IMR-90 (cell line): Measurements from ENCODE around the gene SYNPO2L. TPM values are rescaled to one million over a fixed set of nuclear protein-coding genes. Genes with fewer than 3 reads are reported as not detected.

Experiments
- ATAC-seq: fragments of 200-7000 bp; cut with Tn5 transposase; 2 replicates; pipeline ENCODE4 v1.9.1; 2020; ENCODE audit warnings: low read depth, mild to moderate bottlenecking, moderate library complexity
- BruUV-seq: library from RNA; stranded (reverse); fragments of 400-500 nt; replicated peaks from 2 replicates; lab custom pipeline; 2021; lab: Mats Ljungman, UMichigan
- CTCF ChIA-PET: fragments of 300-600 bp; formaldehyde crosslinking; extraction: SDS; loops from one replicate; lab custom pipeline; 2021; ENCODE audit warnings: antibody characterized with exemption; lab: Yijun Ruan, JAX
- POLR2A ChIA-PET: fragments of 300-600 bp; sonication (Branson Sonifier 250); formaldehyde crosslinking; loops from one replicate; lab custom pipeline; 2022; ENCODE audit warnings: antibody characterized with exemption; ENCODE audit not compliant: unreplicated experiment; lab: Charles Lee
- DNase-seq: peaks from one replicate; pipeline ENCODE4 v3.0.0; 2013
- H2AFZ ChIP-seq: replicated peaks from 2 replicates; pipeline ENCODE3; 2013; ENCODE audit warnings: low read length, mild to moderate bottlenecking; ENCODE audit not compliant: poor library complexity
- H2AK5ac ChIP-seq: 2 replicates; pipeline ENCODE4 v1.6.1; 2013; ENCODE audit warnings: low read depth, low read length, inconsistent platforms
- H2AK9ac ChIP-seq: replicated peaks from 2 replicates; pipeline ENCODE3; 2013; ENCODE audit warnings: mild to moderate bottlenecking, low read depth, low read length, moderate library complexity; ENCODE audit not compliant: poor library complexity
- H2BK120ac ChIP-seq: 2 replicates; pipeline ENCODE4 v1.6.1; 2013; ENCODE audit warnings: low read depth, low read length, inconsistent platforms
- H2BK15ac ChIP-seq: 3 replicates; pipeline ENCODE4 v1.6.1; 2013; ENCODE audit warnings: low read depth, low read length, inconsistent platforms
- H2BK20ac ChIP-seq: 2 replicates; pipeline ENCODE4 v1.6.1; 2013; ENCODE audit warnings: low read depth, mild to moderate bottlenecking, inconsistent platforms, low read length, moderate library complexity
- H2BK5ac ChIP-seq: 2 replicates; pipeline ENCODE4 v1.6.1; 2013; ENCODE audit warnings: mild to moderate bottlenecking, low read depth, low read length, inconsistent platforms; ENCODE audit not compliant: poor library complexity, severe bottlenecking
- H3K14ac ChIP-seq: replicated peaks from 2 replicates; pipeline ENCODE4 v1.6.1; 2013; ENCODE audit warnings: low read depth, low read length, inconsistent platforms
- H3K18ac ChIP-seq: 2 replicates; pipeline ENCODE4 v1.6.1; 2013; ENCODE audit warnings: low read depth, low read length, control low read depth
- H3K23ac ChIP-seq: 2 replicates; pipeline ENCODE4 v1.6.1; 2013; ENCODE audit warnings: low read depth, low read length, inconsistent platforms
- H3K27ac ChIP-seq: 2 replicates; pipeline ENCODE4 v1.5.1; 2013; ENCODE audit warnings: mild to moderate bottlenecking, control low read depth, low read length; ENCODE audit not compliant: insufficient read depth
- H3K27me3 ChIP-seq: 2 replicates; pipeline ENCODE4 v1.6.1; 2013; ENCODE audit warnings: low read length; ENCODE audit not compliant: control insufficient read depth, insufficient read depth
- H3K36me3 ChIP-seq: 2 replicates; pipeline ENCODE4 v1.6.1; 2013; ENCODE audit warnings: low read length, mixed read lengths; ENCODE audit not compliant: control insufficient read depth, insufficient read depth
- H3K4ac ChIP-seq: 2 replicates; pipeline ENCODE4 v1.6.1; 2013; ENCODE audit warnings: low read depth, low read length, inconsistent platforms
- H3K4me1 ChIP-seq: 2 replicates; pipeline ENCODE4 v1.6.1; 2013; ENCODE audit warnings: low read length, mixed read lengths; ENCODE audit not compliant: control insufficient read depth, insufficient read depth
- H3K4me2 ChIP-seq: 2 replicates; pipeline ENCODE4 v1.6.1; 2013; ENCODE audit warnings: low read depth, mild to moderate bottlenecking, control low read depth, low read length, moderate library complexity
- H3K4me3 ChIP-seq: 2 replicates; pipeline ENCODE4 v1.5.1; 2013; ENCODE audit warnings: low read depth, mild to moderate bottlenecking, control low read depth, low read length, moderate library complexity; ENCODE audit not compliant: insufficient read depth
- H3K56ac ChIP-seq: 2 replicates; pipeline ENCODE4 v1.6.1; 2013; ENCODE audit warnings: low read length, inconsistent platforms; ENCODE audit not compliant: insufficient read depth; ENCODE audit errors: extremely low read depth
- H3K79me1 ChIP-seq, 2 experiments: 2 replicates each; pipeline ENCODE4 v1.6.1; 2013; ENCODE audit warnings: low read length in 2 of 2, inconsistent platforms in 1 of 2, low read depth in 1 of 2
- H3K9ac ChIP-seq: 2 replicates; pipeline ENCODE4 v1.6.1; 2013; ENCODE audit warnings: low read depth, low read length, control low read depth
- H3K9me1 ChIP-seq: 2 replicates; pipeline ENCODE4 v1.6.1; 2013; ENCODE audit warnings: low read length, inconsistent platforms; ENCODE audit not compliant: insufficient read depth
- H3K9me3 ChIP-seq: 2 replicates; pipeline ENCODE4 v1.6.1; 2013; ENCODE audit warnings: low read length; ENCODE audit not compliant: control insufficient read depth, insufficient read depth
- H4K20me1 ChIP-seq: 2 replicates; pipeline ENCODE4 v1.6.1; 2013; ENCODE audit warnings: low read length, inconsistent platforms; ENCODE audit not compliant: insufficient read depth
- H4K5ac ChIP-seq: 2 replicates; pipeline ENCODE4 v1.6.1; 2013; ENCODE audit warnings: mild to moderate bottlenecking, low read depth, low read length, control low read depth
- H4K8ac ChIP-seq, 2 experiments: 2 replicates each; pipeline ENCODE4 v1.6.1; 2013; ENCODE audit warnings: low read depth in 2 of 2, low read length in 2 of 2, control low read depth in 1 of 2, inconsistent platforms in 1 of 2
- H4K91ac ChIP-seq: 2 replicates; pipeline ENCODE4 v1.6.1; 2013; ENCODE audit warnings: low read depth, low read length, inconsistent platforms; ENCODE audit not compliant: insufficient read depth
- CHD1 ChIP-seq: IDR thresholded peaks from 2 replicates; pipeline ENCODE4 v1.6.1; 2012; ENCODE audit warnings: low read depth, low read length, improper control_type of control experiment
- CTCF ChIP-seq: conservative IDR thresholded peaks from 2 replicates; pipeline ENCODE4 v1.5.1; 2012; ENCODE audit warnings: mild to moderate bottlenecking, low read depth, low read length, improper control_type of control experiment
- FOS ChIP-seq: fragments of 150-350 bp; IDR thresholded peaks from 2 replicates; pipeline ENCODE4 v1.6.1; 2016; ENCODE audit warnings: low read depth, low read length
- MAZ ChIP-seq: IDR thresholded peaks from 2 replicates; pipeline ENCODE4 v1.6.1; 2012; ENCODE audit warnings: low read depth, mild to moderate bottlenecking, low read length, improper control_type of control experiment, moderate library complexity, borderline replicate concordance
- NFE2L2 ChIP-seq: fragments of 150-350 bp; IDR thresholded peaks from 2 replicates; pipeline ENCODE4 v1.6.1; 2016; ENCODE audit warnings: low read depth, mild to moderate bottlenecking, low read length
- WGBS, 2 experiments: methylation state at CpG; one replicate each; pipeline versions ENCODE4 v1.1.5 to v1.1.7; 2013; ENCODE audit warnings: missing lambda C conversion rate in 2 of 2; ENCODE audit not compliant: insufficient read length in 1 of 2; ENCODE audit errors: extremely low coverage in 2 of 2; 5-methylcytosine and 5-hydroxymethylcytosine counted together
- dilution Hi-C: fragments of 300-500 bp; cut with HindIII; formaldehyde crosslinking; loops from one replicate; pipeline ENCODE4 v1.14.3; 2018; ENCODE audit warnings: low sequenced_read_pairs; ENCODE audit not compliant: unreplicated experiment
- in situ Hi-C: fragments of 300-500 bp; cut with MboI; formaldehyde crosslinking; loops from 3 replicates; pipeline ENCODE4 v1.14.3; 2019; ENCODE audit warnings: low sequenced_read_pairs, inconsistent platforms, mixed read lengths
- intact Hi-C: fragments of 100-400 bp; cut with micrococcal nuclease; formaldehyde crosslinking; loops from 2 replicates; pipeline ENCODE4 v1.10.0; 2022
- polyA plus RNA-seq, 3 experiments: library from polyadenylated mRNA; depleted of rRNA; stranded (reverse); fragments of >200 nt; gene quantifications; 2 replicates each; pipeline ENCODE4 v1.2.3, GENCODE V29; 2012; ENCODE audit warnings: low replicate concordance in 1 of 3
- total RNA-seq: library from RNA; depleted of rRNA; stranded (reverse); fragments of >200 nt; gene quantifications from 2 replicates; pipeline ENCODE4 v1.2.3, GENCODE V29; 2012
- TF ChIP-seq, protein P1 (sequence below): fragments of 150-350 bp; IDR thresholded peaks from 2 replicates; pipeline ENCODE4 v1.6.1; 2017; ENCODE audit warnings: mild to moderate bottlenecking, antibody characterized with exemption, low read length, low read depth

The SYNPO2L gene
- total and polyA plus RNA-seq, 2 of the 4 experiments (the other 2 are of a cell fraction): 0.18 to 0.62 TPM

GRCh38 chr10:73649876-73650536, 5.8 kb downstream of the SYNPO2L start:
- Histone ChIP-seq H3K27ac (peak overlapping the region; percentile 60), H2BK5ac (peak overlapping the region; percentile 99), H2BK15ac (peak overlapping the region; percentile 30; the same call in 2 of the 3 replicates), H3K18ac (peak overlapping the region; percentile 86; the same call in 1 of the 2 replicates), H2AK9ac (peak overlapping the region; percentile 37), H3K79me1 (peaks cover 0 to 14% of the 10 kb centered on the region in 2 experiments; a peak in 2 of 4 replicates), H3K4me1 (peaks cover 23% of the 10 kb centered on the region), H3K9ac (no peak overlapping the region; the same call in 1 of the 2 replicates), H4K91ac (peak overlapping the region; percentile 88), H3K4me3 (no peak overlapping the region), H4K5ac (peak overlapping the region; percentile 89; the same call in 1 of the 2 replicates), H3K27me3 (no peaks in the 10 kb centered on the region), H3K9me3 (no peaks in the 10 kb centered on the region), H3K4me2 (no peak overlapping the region; the same call in 1 of the 2 replicates), H2BK20ac (peak overlapping the region; percentile 83), H3K4ac (peak overlapping the region; percentile 84), H3K36me3 (no peaks in the 10 kb centered on the region), H4K8ac (peak overlapping the region; percentile 52 to 81; a peak in 3 of 4 replicates), H2AFZ (no peak overlapping the region), H2BK120ac (peak overlapping the region; percentile 99), H3K23ac (peak overlapping the region; percentile 48), H3K14ac (peak overlapping the region; percentile 85), H3K56ac (peak overlapping the region; percentile 73), H3K9me1 (peaks cover 25% of the 10 kb centered on the region), H2AK5ac (peak overlapping the region; percentile 76), H4K20me1 (no peaks in the 10 kb centered on the region)
- POLR2A ChIA-PET: no interaction called here
- CTCF ChIA-PET: no interaction called here
- TF ChIP-seq NFE2L2: no peak
- TF ChIP-seq CTCF: no peak
- TF ChIP-seq MAZ: no peak
- no peak for TF ChIP-seq FOS
- TF ChIP-seq CHD1: no peak
- TF ChIP-seq, protein P1, sequence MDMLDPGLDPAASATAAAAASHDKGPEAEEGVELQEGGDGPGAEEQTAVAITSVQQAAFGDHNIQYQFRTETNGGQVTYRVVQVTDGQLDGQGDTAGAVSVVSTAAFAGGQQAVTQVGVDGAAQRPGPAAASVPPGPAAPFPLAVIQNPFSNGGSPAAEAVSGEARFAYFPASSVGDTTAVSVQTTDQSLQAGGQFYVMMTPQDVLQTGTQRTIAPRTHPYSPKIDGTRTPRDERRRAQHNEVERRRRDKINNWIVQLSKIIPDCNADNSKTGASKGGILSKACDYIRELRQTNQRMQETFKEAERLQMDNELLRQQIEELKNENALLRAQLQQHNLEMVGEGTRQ: no peak
- intact Hi-C loops: loop anchor here (10.0 kb wide), 1 partner anchor 235 kb away; the partner anchor contains the start of gene ANXA7
- DNase-seq: peak; percentile 75
- ATAC-seq: peak; percentile 53
- in situ Hi-C loops: loop anchor here (25.0 kb wide), 1 partner anchor 388 kb away; the partner anchor contains the start of gene MRPS16
- no CpG with 5 or more reads among the region's 6 CpGs for WGBS, 2 experiments
- BruUV-seq: no TSS peak
- dilution Hi-C loops: no loop called here
